Mesodermal cell (in vitro differentiated cells): ENCODE measurements around the gene SLIT3.

ENCODE experiments used
- H3K27ac ChIP-seq: 2 replicates; pipeline ENCODE4 v1.7.0; 2013; ENCODE audit warnings: mild to moderate bottlenecking, low read depth, low read length, moderate library complexity; ENCODE audit not compliant: severe bottlenecking
- H3K36me3 ChIP-seq: 2 replicates; pipeline ENCODE4 v1.7.1; 2013; ENCODE audit warnings: mild to moderate bottlenecking, low read length, moderate library complexity; ENCODE audit not compliant: control insufficient read depth, insufficient read depth
- H3K4me1 ChIP-seq: one replicate; pipeline ENCODE4 v1.7.1; 2013; ENCODE audit warnings: mild to moderate bottlenecking, low read length; ENCODE audit not compliant: insufficient read depth, control insufficient read depth, poor library complexity, severe bottlenecking
- H3K4me3 ChIP-seq: 2 replicates; pipeline ENCODE4 v1.7.0; 2013; ENCODE audit warnings: low read length, control low read depth, mild to moderate bottlenecking; ENCODE audit not compliant: insufficient read depth, poor library complexity, severe bottlenecking; ENCODE audit errors: extremely low read depth
- H3K9me3 ChIP-seq: 2 replicates; pipeline ENCODE4 v1.7.1; 2013; ENCODE audit warnings: mild to moderate bottlenecking, low read length, moderate library complexity; ENCODE audit not compliant: control insufficient read depth
- WGBS, 2 experiments: methylation state at CpG; one replicate each; pipeline ENCODE4 v1.1.5; 2013; ENCODE audit warnings: missing lambda C conversion rate in 2 of 2; ENCODE audit not compliant: insufficient coverage in 2 of 2; 5-methylcytosine and 5-hydroxymethylcytosine counted together

The SLIT3 gene

DNA sequence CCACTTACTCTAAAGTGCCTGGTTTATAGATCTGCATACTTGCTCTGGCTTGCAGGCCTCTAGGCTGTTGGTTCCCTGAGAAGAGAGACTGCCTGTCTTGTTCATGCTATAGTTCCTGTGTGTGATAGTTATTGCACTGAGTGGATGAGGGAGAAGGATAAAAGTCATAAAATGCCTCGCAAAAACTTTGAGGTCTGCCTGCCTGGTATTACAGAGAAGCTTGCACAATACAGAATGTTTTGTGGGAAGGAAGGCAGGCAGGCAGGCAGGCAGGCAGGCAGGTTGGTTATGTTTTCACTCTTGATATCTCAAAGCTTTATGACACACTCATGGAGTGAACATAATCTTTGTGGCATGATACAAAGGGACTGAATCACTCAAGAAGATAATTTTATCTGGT lies 287.1 kb downstream of the SLIT3 start:
- Histone ChIP-seq H3K27ac (no peak overlapping the region), H3K36me3 (no peaks in the 10 kb centered on the region), H3K4me3 (no peak overlapping the region), H3K9me3 (no peaks in the 10 kb centered on the region), H3K4me1 (peaks cover 4% of the 10 kb centered on the region)
- WGBS, 2 experiments: 92 to 100% methylated on average over 1 of the region's 1 CpG

DNA sequence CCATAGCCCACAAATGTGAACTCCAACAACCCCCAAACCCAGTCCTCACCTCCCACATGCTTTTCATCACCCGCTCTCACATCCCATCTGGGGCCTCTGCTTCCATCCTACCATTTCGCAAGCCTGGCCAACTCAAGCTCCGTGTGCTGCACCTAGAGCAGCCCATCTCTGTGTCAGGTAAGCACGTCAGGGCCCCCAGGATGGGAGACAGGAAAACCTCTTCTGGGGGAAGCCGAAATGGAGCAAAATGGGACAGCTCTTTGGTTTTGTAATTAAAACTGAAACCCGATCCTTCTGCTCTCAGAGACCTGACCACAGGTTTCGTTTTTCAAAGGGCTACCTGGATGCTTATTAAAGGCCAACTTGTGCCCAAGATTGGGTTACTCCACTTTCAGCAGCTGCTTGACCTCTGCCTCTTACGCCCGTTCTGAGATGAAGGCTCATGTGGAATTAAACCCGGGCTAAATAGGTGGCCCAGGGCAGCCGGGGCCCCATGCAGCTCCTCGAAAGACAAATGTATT lies 287.7 kb downstream of the SLIT3 start:
- Histone ChIP-seq H3K36me3 (no peaks in the 10 kb centered on the region), H3K27ac (no peak overlapping the region), H3K9me3 (no peaks in the 10 kb centered on the region), H3K4me1 (no peaks in the 10 kb centered on the region), H3K4me3 (no peak overlapping the region)
- WGBS, 2 experiments: 73 to 80% methylated on average over 10 to 11 of the region's 12 CpGs

DNA sequence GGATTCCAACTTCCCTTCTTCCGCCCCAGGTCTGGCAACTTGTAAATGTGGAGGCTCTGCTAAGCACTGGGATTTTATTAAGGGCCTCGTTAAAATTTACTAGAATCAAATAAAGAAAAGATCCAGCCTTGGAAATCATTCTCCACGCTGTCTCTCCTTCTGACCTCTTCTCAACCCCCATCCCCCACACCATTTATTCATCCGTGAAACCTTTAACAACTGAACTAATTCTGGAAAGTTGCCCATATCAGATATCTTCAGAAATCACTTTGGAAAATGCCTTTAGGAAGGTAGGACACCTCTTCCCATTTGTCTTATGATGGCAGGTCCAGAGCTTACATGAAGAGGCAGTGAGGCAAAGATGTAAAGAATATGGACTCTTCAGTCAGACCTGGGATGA lies 288.5 kb downstream of the SLIT3 start:
- Histone ChIP-seq H3K4me3 (no peak overlapping the region), H3K9me3 (no peaks in the 10 kb centered on the region), H3K27ac (no peak overlapping the region), H3K4me1 (no peaks in the 10 kb centered on the region), H3K36me3 (no peaks in the 10 kb centered on the region)
- 70 to 93% methylated on average over 3 to 4 of the region's 4 CpGs for WGBS, 2 experiments

DNA sequence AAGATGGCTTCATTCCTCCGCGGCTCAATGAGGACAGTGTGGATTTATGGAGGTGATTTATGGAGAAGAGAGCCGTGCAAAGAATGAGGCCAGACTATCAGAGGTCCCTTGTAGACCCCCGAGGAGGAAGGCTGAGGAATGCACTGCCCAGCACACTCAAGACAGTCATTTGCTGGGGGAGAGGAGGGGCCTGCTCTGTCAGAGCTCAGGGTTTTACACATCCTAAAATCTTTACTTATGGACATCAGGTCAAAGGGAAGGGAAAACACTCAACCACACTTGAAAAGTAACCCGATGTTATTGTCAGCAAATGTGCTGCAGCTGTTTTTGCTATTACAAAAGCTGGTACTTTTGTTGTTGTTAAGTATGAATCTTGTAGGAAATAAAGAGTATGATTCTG lies 289.5 kb downstream of the SLIT3 start:
- WGBS, 2 experiments: 70 to 80% methylated on average over 1 to 2 of the region's 5 CpGs
- Histone ChIP-seq H3K9me3 (no peaks in the 10 kb centered on the region), H3K4me3 (no peak overlapping the region)

DNA sequence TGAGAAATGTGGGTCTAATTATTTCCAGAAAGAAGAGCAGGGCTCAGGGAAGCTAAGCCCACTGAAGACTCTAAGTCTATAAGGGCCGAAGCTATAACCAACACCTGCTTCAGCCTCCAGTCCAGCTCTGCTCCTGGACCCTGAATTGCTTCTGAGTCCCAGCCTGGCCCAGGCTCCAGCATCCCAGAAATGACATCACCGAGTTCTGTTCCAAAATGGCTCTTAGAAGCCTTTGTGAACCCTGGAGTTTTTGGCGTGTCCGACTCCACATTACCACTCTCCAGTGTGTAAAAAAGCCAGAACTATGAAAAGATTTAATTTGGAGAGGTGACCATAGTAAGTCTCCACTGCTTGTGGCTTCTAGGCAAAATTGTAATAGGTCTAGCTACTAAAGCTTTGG lies 289.9 kb downstream of the SLIT3 start:
- Histone ChIP-seq H3K36me3 (no peaks in the 10 kb centered on the region), H3K4me1 (no peaks in the 10 kb centered on the region), H3K9me3 (no peaks in the 10 kb centered on the region), H3K4me3 (no peak overlapping the region), H3K27ac (no peak overlapping the region)
- 94 to 100% methylated on average over 2 of the region's 4 CpGs for WGBS, 2 experiments

More for the DNA sequence above, 289.5 kb downstream of the SLIT3 start:
- Histone ChIP-seq H3K27ac (no peak overlapping the region), H3K36me3 (no peaks in the 10 kb centered on the region), H3K4me1 (no peaks in the 10 kb centered on the region)

DNA sequence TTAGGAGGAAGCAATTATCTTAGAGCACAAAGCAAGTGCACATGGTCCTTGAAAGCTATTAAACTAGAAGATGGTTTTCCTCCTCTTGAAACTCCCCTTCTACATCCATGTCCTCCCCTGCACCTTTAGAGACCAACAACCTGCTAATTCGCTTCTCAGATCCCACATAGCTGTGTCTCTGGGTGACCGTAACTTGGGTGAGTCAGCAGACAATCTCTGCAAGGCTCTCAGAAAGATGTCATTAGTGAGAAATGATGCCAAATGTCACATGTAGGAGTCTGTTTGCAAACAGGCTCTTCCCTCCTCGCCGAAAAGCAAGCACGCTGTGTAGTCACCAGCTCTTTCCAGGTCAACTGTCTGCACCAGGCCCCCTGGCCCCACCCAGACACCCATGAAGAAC lies 291.8 kb downstream of the SLIT3 start:
- Histone ChIP-seq H3K27ac (no peak overlapping the region), H3K9me3 (no peaks in the 10 kb centered on the region), H3K36me3 (no peaks in the 10 kb centered on the region), H3K4me3 (no peak overlapping the region), H3K4me1 (peaks cover 7% of the 10 kb centered on the region)
- WGBS, 2 experiments: 88 to 100% methylated on average over 4 of the region's 5 CpGs

DNA sequence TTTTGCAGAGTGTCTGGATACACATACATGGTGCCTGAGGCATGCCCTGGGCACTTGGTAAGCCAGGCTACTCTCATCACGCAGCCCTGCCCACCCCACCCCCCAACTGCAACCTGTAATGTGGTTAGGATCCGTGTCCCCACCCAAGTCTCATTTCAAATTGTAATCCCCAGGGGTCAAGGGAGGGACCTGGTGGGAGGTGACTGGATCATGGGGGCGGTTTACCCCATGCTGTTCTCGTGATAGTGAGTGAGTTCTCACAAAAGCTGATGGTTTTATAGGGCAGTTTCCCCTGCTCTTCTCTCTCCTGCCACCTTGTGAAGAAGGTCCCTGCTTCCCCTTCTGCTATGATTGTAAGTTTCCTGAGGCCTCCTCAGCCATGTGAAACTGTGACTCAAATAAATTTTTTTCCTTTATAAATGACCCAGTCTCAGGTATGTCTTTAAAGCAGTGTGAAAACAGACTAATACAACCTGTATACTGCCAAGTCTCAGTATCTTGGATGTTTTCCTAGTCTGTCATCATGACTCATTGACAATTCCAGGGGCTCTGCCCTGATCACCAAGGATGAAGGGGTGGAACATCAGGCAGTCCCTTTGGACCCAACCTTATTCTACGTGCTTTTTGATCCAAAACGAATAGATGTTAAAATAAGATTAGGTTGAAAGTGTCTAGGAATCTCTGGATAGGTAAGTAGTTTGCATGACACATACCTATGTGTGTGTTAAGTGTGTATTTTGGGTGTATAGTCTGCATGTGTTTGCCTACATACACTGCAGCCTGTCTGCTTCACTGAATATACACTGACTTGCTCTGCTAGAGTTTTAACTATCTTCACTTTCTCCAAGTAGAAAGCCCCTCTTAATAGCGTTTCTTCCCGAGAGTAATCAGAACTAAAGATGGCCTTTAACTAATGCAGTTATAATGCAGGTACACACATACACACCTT lies 293.8 kb downstream of the SLIT3 start:
- no peak overlapping the region for H3K27ac ChIP-seq
- H3K4me1 ChIP-seq: peaks cover 7% of the 10 kb centered on the region
- H3K9me3 ChIP-seq: no peaks in the 10 kb centered on the region
- H3K36me3 ChIP-seq: no peaks in the 10 kb centered on the region
- 73 to 88% methylated on average over 4 to 7 of the region's 8 CpGs for WGBS, 2 experiments
- H3K4me3 ChIP-seq: no peak overlapping the region

DNA sequence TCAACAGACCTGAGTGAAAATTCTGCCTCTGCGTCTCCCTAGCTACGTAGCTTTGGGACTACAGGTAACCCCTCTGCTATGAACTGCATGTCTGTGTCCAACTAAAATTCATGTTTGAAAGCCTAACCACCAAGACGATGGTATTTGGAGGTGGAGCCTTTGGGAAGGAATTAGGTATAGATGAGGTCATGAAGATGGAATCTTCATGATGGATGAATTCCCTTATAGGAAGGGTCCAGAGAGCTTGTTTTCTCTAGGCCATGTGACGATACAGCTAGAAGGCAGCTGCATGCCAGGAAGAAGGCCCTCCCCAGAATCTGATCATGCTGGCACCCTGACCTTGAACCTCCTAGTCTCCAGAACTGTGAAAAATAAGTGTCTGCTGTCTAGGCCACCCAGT lies 296.4 kb downstream of the SLIT3 start:
- 74 to 85% methylated on average over 4 of the region's 4 CpGs for WGBS, 2 experiments
- Histone ChIP-seq H3K4me1 (peaks cover 7% of the 10 kb centered on the region), H3K36me3 (no peaks in the 10 kb centered on the region), H3K27ac (peak overlapping the region; percentile 17), H3K4me3 (no peak overlapping the region), H3K9me3 (no peaks in the 10 kb centered on the region)

DNA sequence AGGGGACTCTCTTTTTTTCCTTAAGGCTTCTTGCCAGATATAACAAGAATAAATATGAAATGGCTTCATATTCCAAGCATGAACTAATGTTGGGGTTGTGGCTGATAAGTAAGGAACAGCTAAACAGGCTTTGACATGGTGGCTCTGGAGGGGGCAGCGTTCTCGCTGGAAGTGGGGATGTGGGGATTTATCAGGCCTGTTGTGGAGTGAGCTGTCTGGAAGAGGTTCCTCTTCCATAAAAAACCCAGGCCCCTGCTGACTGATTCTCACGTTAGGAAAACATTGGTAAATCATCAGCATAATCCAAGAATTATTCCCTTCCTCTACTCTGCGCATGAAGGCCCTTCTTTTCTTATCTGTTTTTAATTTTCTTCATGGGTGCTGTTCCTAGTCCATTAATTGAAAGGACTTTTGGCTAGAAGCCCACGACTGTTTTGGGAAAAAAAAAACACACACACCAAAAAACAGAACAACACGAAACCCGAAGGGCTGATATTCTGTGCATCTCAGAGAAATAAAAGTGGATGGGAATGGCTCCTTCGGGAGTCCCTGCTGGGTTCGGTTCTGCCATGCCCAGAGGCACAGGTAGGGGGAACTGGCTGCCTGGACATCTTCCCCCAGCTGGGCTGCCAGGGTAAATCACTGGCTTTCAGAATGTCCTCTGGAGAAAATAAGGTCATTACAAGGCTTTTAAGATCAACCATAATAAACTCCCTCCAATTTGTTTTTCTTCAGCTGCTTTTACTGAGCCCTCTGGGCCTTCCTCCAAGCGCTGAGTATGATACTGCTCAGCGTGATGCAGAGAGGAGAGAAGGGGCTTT lies 297.0 kb downstream of the SLIT3 start:
- H3K36me3 ChIP-seq: no peaks in the 10 kb centered on the region
- H3K4me1 ChIP-seq: peaks cover 7% of the 10 kb centered on the region
- H3K9me3 ChIP-seq: no peaks in the 10 kb centered on the region
- peak overlapping the region; percentile 17 for H3K27ac ChIP-seq
- WGBS, 2 experiments: 81 to 85% methylated on average over 5 to 7 of the region's 11 CpGs
- no peak overlapping the region for H3K4me3 ChIP-seq

DNA sequence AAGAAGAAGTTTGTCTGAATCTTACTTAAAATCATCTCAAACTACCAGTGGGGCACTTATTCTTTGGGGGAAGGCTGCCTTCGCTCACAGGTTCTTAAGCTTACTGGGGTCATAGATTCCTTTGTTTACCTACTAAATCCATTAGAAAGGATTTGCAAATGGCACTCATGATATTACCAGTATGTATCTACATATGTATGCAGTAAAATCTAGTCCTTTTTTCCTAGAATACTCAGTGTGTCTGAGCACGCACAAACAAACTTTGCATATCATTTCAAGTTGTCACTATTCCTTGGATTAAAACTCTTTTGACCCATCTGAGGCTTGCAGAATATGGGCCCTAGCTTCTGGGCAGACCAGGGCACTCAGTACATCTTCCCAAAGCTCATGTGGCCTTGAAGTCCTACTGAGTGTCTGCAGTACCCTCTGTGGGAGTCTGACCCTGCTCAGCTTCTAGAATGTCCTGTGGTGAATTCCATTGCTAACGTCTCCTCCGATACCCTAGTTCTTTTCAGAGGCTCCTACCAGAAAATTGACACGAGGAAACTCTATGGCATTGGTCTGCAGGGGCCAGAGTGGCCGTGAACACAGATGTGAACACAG lies 297.9 kb downstream of the SLIT3 start:
- H3K4me1 ChIP-seq: peaks cover 7% of the 10 kb centered on the region
- WGBS, 2 experiments: 79 to 88% methylated on average over 5 of the region's 6 CpGs
- H3K9me3 ChIP-seq: no peaks in the 10 kb centered on the region
- H3K27ac ChIP-seq: no peak overlapping the region
- no peaks in the 10 kb centered on the region for H3K36me3 ChIP-seq
- no peak overlapping the region for H3K4me3 ChIP-seq
